Activated CD4-positive, alpha-beta memory T cell treated with anti-CD3 and anti-CD28 coated beads for 36 hours (primary cell): ENCODE measurements around the gene RAB3B. TPM values are rescaled to one million over a fixed set of nuclear protein-coding genes. Genes with fewer than 3 reads are reported as not detected.
"Not testable (repeated sequence)": the region's sequence is repeated elsewhere in the genome, so short reads cannot be mapped to it uniquely, and the experiment has no call there.

ENCODE experiments used
- CTCF ChIA-PET: fragments of 350-600 bp; sonication (Branson Sonifier 250); formaldehyde crosslinking; loops from one replicate; lab custom pipeline; 2021; ENCODE audit warnings: antibody characterized with exemption, inconsistent platforms; lab: Charles Lee
- POLR2A ChIA-PET: fragments of 350-600 bp; sonication (Branson Sonifier 250); formaldehyde crosslinking; loops from one replicate; lab custom pipeline; 2021; ENCODE audit warnings: antibody characterized with exemption; lab: Charles Lee
- DNase-seq: peaks from one replicate; pipeline ENCODE4 v3.0.0-alpha.2; 2020
- H3K27ac Mint-ChIP-seq: one replicate; pipeline ENCODE4 v1.8.0; 2021; ENCODE audit warnings: mixed read lengths
- H3K27me3 Mint-ChIP-seq: one replicate; pipeline ENCODE4 v1.8.0; 2021; ENCODE audit warnings: mixed read lengths
- H3K36me3 Mint-ChIP-seq: one replicate; pipeline ENCODE4 v1.8.0; 2021; ENCODE audit warnings: mixed read lengths
- H3K4me1 Mint-ChIP-seq: one replicate; pipeline ENCODE4 v1.8.0; 2021; ENCODE audit warnings: low read depth, mixed read lengths
- H3K4me3 Mint-ChIP-seq: one replicate; pipeline ENCODE4 v1.8.0; 2021; ENCODE audit warnings: mild to moderate bottlenecking, mixed read lengths
- H3K9me3 Mint-ChIP-seq: one replicate; pipeline ENCODE4 v1.8.0; 2021; ENCODE audit warnings: mixed read lengths
- intact Hi-C: fragments of 100-400 bp; cut with micrococcal nuclease; formaldehyde crosslinking; loops from one replicate; pipeline ENCODE4 v1.15.1; 2023
- total RNA-seq, 2 experiments: library from RNA; stranded (reverse); gene quantifications; one replicate each; pipeline ENCODE4 v1.2.3, GENCODE V29; 2021

Gene RAB3B
- total RNA-seq, 2 experiments from 2014 or later = 0.17 to 0.21 TPM

- Mint-ChIP-seq H3K27ac (no peak overlapping the region), H3K36me3 (peaks cover 21% of the 10 kb centered on the region), H3K4me3 (peak overlapping the region; percentile 26), H3K4me1 (peaks cover 53% of the 10 kb centered on the region), H3K27me3 (no peaks in the 10 kb centered on the region), H3K9me3 (no peaks in the 10 kb centered on the region)
- ChIA-PET POLR2A (no interaction called here), CTCF (interaction anchor here (1.5 to 1.8 kb wide), 2 partner anchors 8 to 21 kb away, joined by 4 to 5 read pairs; no protein-coding TSS in a partner anchor)
- intact Hi-C loops = loop anchor here (5.0 to 10.0 kb wide), 2 partner anchors 359 to 911 kb away; partner anchors contain the start of genes EPS15 and FAF1
- DNase-seq = no peak
Measured at GRCh38 chr1:51875836-51876235, 114.7 kb downstream of the RAB3B start.

GRCh38 chr1:51875291-51875772 is 115.2 kb downstream of the RAB3B start:
- Mint-ChIP-seq H3K4me3 (peak overlapping the region; percentile 26), H3K9me3 (no peaks in the 10 kb centered on the region), H3K4me1 (peaks cover 57% of the 10 kb centered on the region), H3K27ac (no peak overlapping the region), H3K27me3 (no peaks in the 10 kb centered on the region), H3K36me3 (peaks cover 22% of the 10 kb centered on the region)
- CTCF ChIA-PET = no interaction called here
- intact Hi-C loops = loop anchor here (5.0 to 10.0 kb wide), 2 partner anchors 358 to 911 kb away; partner anchors contain the start of genes EPS15 and FAF1
- DNase-seq = no peak
- POLR2A ChIA-PET = no interaction called here

- intact Hi-C loops = loop anchor here (10.0 kb wide), 1 partner anchor 908 kb away; the partner anchor contains the start of gene FAF1
- H3K27ac Mint-ChIP-seq, CTCF ChIA-PET, DNase-seq, H3K9me3 Mint-ChIP-seq, H3K27me3 Mint-ChIP-seq, H3K4me3 Mint-ChIP-seq, POLR2A ChIA-PET: not testable (repeated sequence)
- Mint-ChIP-seq H3K36me3 (peaks cover 22% of the 10 kb centered on the region), H3K4me1 (peaks cover 66% of the 10 kb centered on the region)
Measured at GRCh38 chr1:51873270-51873669, 117.2 kb downstream of the RAB3B start.

GRCh38 chr1:51871351-51871975 is 119.0 kb downstream of the RAB3B start:
- POLR2A ChIA-PET = no interaction called here

GRCh38 chr1:51870603-51871350 is 119.7 kb downstream of the RAB3B start:
- H3K9me3 Mint-ChIP-seq = no peaks in the 10 kb centered on the region
- H3K4me3 Mint-ChIP-seq = no peak overlapping the region
- ChIA-PET POLR2A (no interaction called here), CTCF (interaction anchor here (0.6 kb wide), 1 partner anchor 227 kb away, joined by 4 read pairs; no protein-coding TSS in a partner anchor)
- peaks cover 68% of the 10 kb centered on the region for H3K4me1 Mint-ChIP-seq
- DNase-seq = no peak
- no peaks in the 10 kb centered on the region for H3K27me3 Mint-ChIP-seq
- H3K27ac Mint-ChIP-seq = no peak overlapping the region
- H3K36me3 Mint-ChIP-seq = peaks cover 18% of the 10 kb centered on the region
- intact Hi-C loops = loop anchor here (10.0 kb wide), 1 partner anchor 906 kb away; the partner anchor contains the start of gene FAF1

More at GRCh38 chr1:51871351-51871975, 119.0 kb downstream of the RAB3B start:
- no peaks in the 10 kb centered on the region for H3K27me3 Mint-ChIP-seq
- CTCF ChIA-PET = no interaction called here
- DNase-seq = no peak
- no peak overlapping the region for H3K4me3 Mint-ChIP-seq
- intact Hi-C loops = loop anchor here (10.0 kb wide), 1 partner anchor 907 kb away; the partner anchor contains the start of gene FAF1
- H3K27ac Mint-ChIP-seq = no peak overlapping the region
- H3K36me3 Mint-ChIP-seq = peaks cover 18% of the 10 kb centered on the region
- peaks cover 70% of the 10 kb centered on the region for H3K4me1 Mint-ChIP-seq
- no peaks in the 10 kb centered on the region for H3K9me3 Mint-ChIP-seq

- H3K27me3 Mint-ChIP-seq = no peaks in the 10 kb centered on the region
- no peak overlapping the region for H3K27ac Mint-ChIP-seq
- H3K4me3 Mint-ChIP-seq = no peak overlapping the region
- H3K4me1 Mint-ChIP-seq = peaks cover 54% of the 10 kb centered on the region
- POLR2A ChIA-PET = interaction anchor here (0.5 to 1.4 kb wide), 2 partner anchors 12 to 15 kb away, joined by 3 read pairs; no protein-coding TSS in a partner anchor
- CTCF ChIA-PET = interaction anchor here (0.6 to 1.4 kb wide), 3 partner anchors 9 to 181 kb away, joined by 3 to 4 read pairs (median 3); no protein-coding TSS in a partner anchor
- no peaks in the 10 kb centered on the region for H3K9me3 Mint-ChIP-seq
- H3K36me3 Mint-ChIP-seq = peaks cover 7% of the 10 kb centered on the region
- intact Hi-C loops = no loop called here
- DNase-seq = no peak
Measured at GRCh38 chr1:51867479-51868232, 122.8 kb downstream of the RAB3B start.

- CTCF ChIA-PET = interaction anchor here (0.6 kb wide), 1 partner anchor 419 kb away, joined by 3 read pairs; no protein-coding TSS in a partner anchor
- DNase-seq = no peak
- intact Hi-C loops = no loop called here
- H3K9me3 Mint-ChIP-seq = no peaks in the 10 kb centered on the region
- POLR2A ChIA-PET = no interaction called here
- no peaks in the 10 kb centered on the region for H3K27me3 Mint-ChIP-seq
- peaks cover 41% of the 10 kb centered on the region for H3K4me1 Mint-ChIP-seq
- peaks cover 5% of the 10 kb centered on the region for H3K36me3 Mint-ChIP-seq
- no peak overlapping the region for H3K27ac Mint-ChIP-seq
- H3K4me3 Mint-ChIP-seq = no peak overlapping the region
Measured at GRCh38 chr1:51863384-51863783, 127.1 kb downstream of the RAB3B start.

- no peaks in the 10 kb centered on the region for H3K27me3 Mint-ChIP-seq
- CTCF ChIA-PET = no interaction called here
- H3K27ac Mint-ChIP-seq = no peak overlapping the region
- H3K4me1 Mint-ChIP-seq = peaks cover 31% of the 10 kb centered on the region
- peaks cover 4% of the 10 kb centered on the region for H3K36me3 Mint-ChIP-seq
- DNase-seq = no peak
- POLR2A ChIA-PET = no interaction called here
- no peak overlapping the region for H3K4me3 Mint-ChIP-seq
- intact Hi-C loops = no loop called here
- no peaks in the 10 kb centered on the region for H3K9me3 Mint-ChIP-seq
Measured at GRCh38 chr1:51861669-51862068, 128.8 kb downstream of the RAB3B start.

GRCh38 chr1:51859735-51860134 is 130.8 kb downstream of the RAB3B start:
- Mint-ChIP-seq H3K27me3 (no peaks in the 10 kb centered on the region), H3K36me3 (peaks cover 8% of the 10 kb centered on the region), H3K27ac (no peak overlapping the region), H3K4me3 (no peak overlapping the region), H3K9me3 (no peaks in the 10 kb centered on the region), H3K4me1 (peaks cover 31% of the 10 kb centered on the region)
- DNase-seq = no peak
- intact Hi-C loops = no loop called here
- CTCF ChIA-PET = no interaction called here
- POLR2A ChIA-PET = no interaction called here

- Mint-ChIP-seq H3K27ac (no peak overlapping the region), H3K9me3 (no peaks in the 10 kb centered on the region), H3K36me3 (peaks cover 9% of the 10 kb centered on the region), H3K27me3 (no peaks in the 10 kb centered on the region), H3K4me3 (no peak overlapping the region), H3K4me1 (peaks cover 31% of the 10 kb centered on the region)
- ChIA-PET CTCF (no interaction called here), POLR2A (no interaction called here)
- DNase-seq = no peak
- intact Hi-C loops = no loop called here
Measured at GRCh38 chr1:51859333-51859732, 131.2 kb downstream of the RAB3B start.

GRCh38 chr1:51858892-51859291 is 131.6 kb downstream of the RAB3B start:
- Mint-ChIP-seq H3K4me1 (peaks cover 31% of the 10 kb centered on the region), H3K27me3 (no peaks in the 10 kb centered on the region), H3K36me3 (peaks cover 9% of the 10 kb centered on the region), H3K9me3 (no peaks in the 10 kb centered on the region), H3K4me3 (no peak overlapping the region), H3K27ac (no peak overlapping the region)
- ChIA-PET CTCF (no interaction called here), POLR2A (no interaction called here)
- intact Hi-C loops = no loop called here
- DNase-seq = no peak
